Suprapubic skin (tissue), 3 donors: ENCODE measurements around the gene SCN1B.

Experiments used
- CTCF ChIP-seq, 2 donors: fragments of 200-600 bp in 1 of 2; fragments of 450-650 bp in 1 of 2; sonication (generic) in 1 of 2; IDR thresholded peaks; one replicate each; pipeline ENCODE4 v1.5.1; 2016 to 2019; ENCODE audit warnings: antibody characterized with exemption in 2 of 2, mild to moderate bottlenecking in 1 of 2, moderate library complexity in 1 of 2
- EP300 ChIP-seq: sonication (generic); formaldehyde crosslinking; IDR thresholded peaks from one replicate; pipeline ENCODE4 v1.6.1; 2017; ENCODE audit warnings: antibody characterized with exemption
- POLR2A ChIP-seq, 2 donors: fragments of 450-650 bp; IDR thresholded peaks; one replicate each; pipeline ENCODE4 v1.6.1; 2017; ENCODE audit warnings: antibody characterized with exemption in 2 of 2, mild to moderate bottlenecking in 2 of 2, moderate library complexity in 2 of 2

GRCh38 chr19:35062942-35063341 lies 32.7 kb downstream of the SCN1B start:
- TF ChIP-seq CTCF (IDR thresholded peaks at IDR 0.05) (no peak), POLR2A (IDR thresholded peaks at IDR 0.05) (no peak), EP300 (no peak)
